Activated naive CD4-positive, alpha-beta T cell treated with anti-CD3 and anti-CD28 coated beads, Interleukin-2, amount 10 ng/mL, durations not matched to agents 5 hours and 36 hours (primary cell): ENCODE results near the gene CETN2. TPM values are rescaled to one million over a fixed set of nuclear protein-coding genes. Genes with fewer than 3 reads are reported as not detected.

Source experiments
- total RNA-seq, 2 experiments: library from RNA; stranded (reverse); gene quantifications; one replicate each; pipeline ENCODE4 v1.2.3, GENCODE V29; 2021

Gene CETN2
- 1 to 10 TPM; 7.3 to 8.4 TPM for total RNA-seq

GRCh38 chrX:152830312-152831305, at the start of gene CETN2, which contains the start of gene NSDHL:
CETN2 (minus strand) TSS chrX:152830757; CDS start chrX:152830710, 47 bp downstream.
NSDHL (plus strand) TSS chrX:152831063; CDS start chrX:152846325, 15,262 bp downstream.

Other genes starting within 250 kb of the CETN2 start
- gene GABRQ, start 192.9 kb downstream of the CETN2 start, total RNA-seq, result not detected
- not detected for gene MAGEA3, start 132.0 kb downstream of the CETN2 start, total RNA-seq
- gene CSAG2, start 121.5 kb downstream of the CETN2 start, total RNA-seq, result not detected
- gene MAGEA2B, start 116.1 kb downstream of the CETN2 start, total RNA-seq, result not detected
- not detected for gene CSAG1, start 97.0 kb downstream of the CETN2 start, total RNA-seq
- not detected for gene MAGEA12, start 97.0 kb downstream of the CETN2 start, total RNA-seq
- not detected for gene MAGEA2, start 76.9 kb downstream of the CETN2 start, total RNA-seq
- gene CSAG3, start 71.5 kb downstream of the CETN2 start, total RNA-seq, result not detected
- gene MAGEA6, start 61.1 kb downstream of the CETN2 start, total RNA-seq, result not detected
- gene NSDHL, start 306 bp upstream of the CETN2 start, total RNA-seq, result 10 to 100 TPM; 14.7 TPM
- gene ZNF185, start 67.3 kb upstream of the CETN2 start, total RNA-seq, result under 1 TPM; 0.50 to 0.70 TPM
- gene PNMA5, start 163.4 kb upstream of the CETN2 start, total RNA-seq, result under 1 TPM; 0.12 to 0.15 TPM
- gene PNMA3, start 225.7 kb upstream of the CETN2 start, total RNA-seq, result 1 to 10 TPM; 4.9 to 5.5 TPM
- gene PNMA6A, start 241.7 kb upstream of the CETN2 start, total RNA-seq, result under 1 TPM; 0.68 to 0.89 TPM